ENCODE measurements around the gene EEF2.
"Not testable (repeated sequence)": the region's sequence is repeated elsewhere in the genome, so short reads cannot be mapped to it uniquely, and the experiment has no call there.

The EEF2 gene

DNA sequence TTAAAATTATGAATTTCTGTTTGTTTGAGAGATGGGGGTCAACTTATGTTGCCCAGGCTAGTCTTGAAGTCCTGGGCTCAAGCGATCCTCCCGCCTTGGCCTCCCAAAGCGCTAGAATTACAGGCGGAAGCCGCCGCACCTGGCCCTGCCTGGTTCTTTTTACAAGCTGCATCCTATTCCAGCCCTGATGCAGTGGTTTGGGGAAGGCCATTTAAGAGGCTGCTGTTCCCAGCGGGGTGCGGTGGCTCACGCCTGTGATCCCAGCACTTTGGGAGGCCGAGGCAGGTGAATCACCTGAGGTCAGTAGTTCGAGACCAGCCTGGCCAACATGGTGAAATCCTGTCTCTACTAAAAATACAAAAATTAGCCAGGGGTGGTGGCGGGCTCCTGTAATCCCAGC lies 17.3 kb downstream of the EEF2 start:
- DNase-seq, result not testable (repeated sequence)

DNA sequence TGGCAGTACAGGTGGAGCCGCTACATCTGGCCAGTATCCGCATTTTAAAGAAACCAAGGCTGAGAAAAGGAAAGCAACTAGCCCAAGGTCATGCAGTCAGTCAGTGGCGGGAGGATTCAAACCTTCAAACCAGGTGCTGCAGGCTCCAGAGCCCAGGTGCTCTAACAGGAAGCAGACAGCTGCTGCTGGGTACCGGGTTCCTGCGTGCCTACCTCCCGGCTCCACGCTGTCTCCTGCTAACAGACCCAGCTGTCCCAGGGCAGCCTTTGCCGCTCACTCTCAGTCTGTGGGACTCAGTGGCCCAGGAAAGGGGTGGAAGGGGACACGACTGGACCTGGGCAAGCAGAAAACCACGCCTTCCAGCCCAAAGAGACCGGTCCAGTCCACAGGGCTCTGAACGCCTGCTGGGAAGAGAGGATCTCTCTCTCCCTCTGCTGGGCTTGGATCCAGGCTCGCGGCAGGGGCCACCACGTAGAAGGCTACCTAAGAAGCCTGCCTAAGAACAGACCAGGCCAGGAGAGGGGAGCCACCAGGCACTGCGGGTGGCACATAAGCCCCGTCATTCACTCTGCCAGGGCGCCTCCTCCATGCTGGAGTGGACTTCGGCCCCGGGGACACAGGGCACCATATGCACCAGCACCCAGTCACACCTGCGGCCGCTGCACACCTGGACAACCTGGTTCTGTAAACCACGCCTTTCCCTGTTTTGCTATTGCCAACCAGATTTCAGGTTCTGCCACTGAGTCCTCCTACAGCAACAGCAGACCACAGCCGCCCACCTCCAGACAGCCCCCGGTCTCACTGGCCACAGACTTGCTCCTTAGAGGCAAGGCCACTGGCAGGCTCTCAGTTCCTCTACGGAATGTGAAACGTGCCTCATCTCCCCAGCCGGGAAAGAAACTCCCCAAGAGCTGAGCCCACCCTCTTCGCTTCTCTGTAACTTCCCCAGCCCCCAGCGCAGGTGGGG lies 18.9 kb downstream of the EEF2 start:
- no peak for DNase-seq

DNA sequence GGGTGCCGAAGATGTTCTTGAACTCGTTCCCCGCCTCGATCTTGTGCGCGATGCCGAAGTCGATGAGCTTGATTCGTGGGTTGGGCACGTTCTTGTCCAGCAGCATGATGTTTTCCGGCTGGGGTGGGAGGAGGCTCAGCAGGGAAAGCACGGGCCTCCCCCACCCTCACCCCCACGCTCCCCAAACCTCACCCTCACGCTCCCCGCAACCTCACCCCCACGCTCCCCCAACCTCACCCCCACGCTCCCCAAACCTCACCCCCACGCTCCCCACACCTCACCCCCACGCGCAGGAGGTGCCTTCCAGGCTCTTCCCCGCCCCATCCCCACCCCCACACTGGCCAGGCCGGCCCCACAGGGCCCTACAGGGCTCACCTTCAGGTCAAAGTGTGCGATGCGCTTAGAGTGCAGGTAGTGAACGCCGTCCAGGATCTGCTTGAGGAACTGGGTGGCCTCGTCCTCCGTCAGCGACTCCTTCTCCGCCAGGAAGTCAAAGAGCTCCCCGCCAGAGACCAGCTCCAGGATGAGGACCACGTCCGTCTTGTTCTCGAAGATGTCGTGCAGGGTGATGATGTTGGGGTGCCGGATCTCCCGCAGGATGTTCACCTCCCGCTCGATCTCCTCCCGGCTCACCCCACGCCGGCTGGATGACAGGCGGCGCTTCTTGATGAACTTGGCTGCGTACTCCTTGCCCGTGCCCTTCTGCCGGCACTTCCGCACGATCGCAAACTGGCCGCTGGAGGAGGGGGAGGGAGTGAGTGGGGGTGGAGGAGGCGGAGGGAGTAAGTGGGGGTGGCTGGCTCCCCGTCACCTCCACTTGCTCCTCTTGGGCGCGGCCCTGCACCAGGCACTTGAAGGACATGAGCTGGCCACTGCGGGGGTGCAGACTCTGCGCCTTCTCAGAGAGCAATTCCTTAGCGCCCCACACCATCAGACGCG lies 20.7 kb downstream of the EEF2 start:
- no peak for DNase-seq

DNA sequence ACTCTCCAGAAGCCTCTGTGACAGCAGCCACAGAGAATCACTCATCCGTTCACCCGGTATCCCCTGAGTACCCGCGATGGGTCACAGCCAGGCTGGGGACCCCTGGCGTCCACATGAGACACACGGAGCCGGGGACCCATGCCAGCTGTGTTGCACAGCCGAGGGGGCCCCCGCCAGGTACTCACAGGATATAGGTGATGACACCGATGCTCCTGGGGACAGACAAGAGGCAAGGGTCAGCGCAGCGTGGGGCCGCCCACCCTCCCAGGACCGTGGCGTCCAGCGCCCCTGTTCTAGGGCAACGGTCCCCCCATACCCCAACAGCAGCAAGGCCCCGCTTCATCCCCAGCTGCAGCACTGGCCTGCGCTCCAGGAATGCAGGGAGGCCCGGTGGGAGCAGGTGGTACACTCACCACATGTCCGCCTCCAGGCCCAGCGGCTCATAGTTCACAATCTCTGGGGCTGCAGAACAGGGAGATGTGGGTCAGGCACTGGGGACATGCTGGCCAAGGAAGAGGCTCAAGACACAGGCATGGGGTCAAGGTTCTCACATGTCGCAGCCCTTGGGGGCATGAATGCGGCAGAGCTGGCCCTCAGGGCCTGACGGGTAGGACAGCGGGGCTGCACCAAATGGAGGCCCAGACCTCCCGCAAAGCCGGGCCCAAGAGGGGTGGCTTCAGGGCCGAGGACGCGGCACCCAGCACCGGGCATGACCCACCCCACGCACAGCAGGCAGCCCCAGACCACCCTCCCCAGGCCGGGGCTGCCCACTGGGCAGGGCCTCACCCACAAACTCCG lies 21.6 kb downstream of the EEF2 start:
- no peak for DNase-seq

DNA sequence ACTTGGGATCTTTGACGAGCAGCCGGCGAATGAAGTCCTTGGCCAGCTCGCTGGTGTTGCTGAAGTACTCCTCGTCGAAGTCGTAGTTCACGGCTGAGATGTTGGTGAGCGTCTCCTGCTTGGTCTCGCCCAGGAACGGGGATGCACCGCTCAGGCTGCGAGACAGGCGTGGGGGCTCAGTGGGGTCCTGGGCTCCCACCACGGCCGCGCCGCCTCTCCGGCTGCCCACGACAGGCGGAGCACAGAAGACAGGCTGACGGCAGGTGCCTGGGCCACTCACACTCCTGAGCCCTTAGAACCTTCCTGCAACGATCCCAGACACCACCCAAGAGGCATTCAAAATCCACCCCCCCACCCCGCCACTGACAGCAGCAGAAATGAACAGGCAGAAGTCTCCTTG lies 24.3 kb downstream of the EEF2 start:
- DNase-seq, result no peak

DNA sequence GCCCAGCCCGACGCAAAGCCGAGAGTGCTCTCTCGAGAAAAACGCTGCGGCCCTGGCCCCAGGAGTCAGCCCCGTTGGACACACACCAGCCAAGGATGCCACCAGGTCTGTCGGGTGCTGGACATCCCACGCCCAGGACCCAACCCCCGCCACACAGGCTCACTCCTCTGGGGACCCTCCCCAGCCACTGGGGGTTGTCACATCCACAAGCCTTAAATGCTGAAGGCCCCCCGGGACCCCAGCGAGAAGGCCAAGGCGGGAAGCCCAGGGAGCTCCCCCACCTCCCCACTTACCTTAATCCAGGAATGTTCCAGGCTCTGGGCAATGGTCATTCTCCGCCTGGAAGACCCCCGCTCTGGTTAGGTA lies 25.5 kb downstream of the EEF2 start:
- no peak for DNase-seq

DNA sequence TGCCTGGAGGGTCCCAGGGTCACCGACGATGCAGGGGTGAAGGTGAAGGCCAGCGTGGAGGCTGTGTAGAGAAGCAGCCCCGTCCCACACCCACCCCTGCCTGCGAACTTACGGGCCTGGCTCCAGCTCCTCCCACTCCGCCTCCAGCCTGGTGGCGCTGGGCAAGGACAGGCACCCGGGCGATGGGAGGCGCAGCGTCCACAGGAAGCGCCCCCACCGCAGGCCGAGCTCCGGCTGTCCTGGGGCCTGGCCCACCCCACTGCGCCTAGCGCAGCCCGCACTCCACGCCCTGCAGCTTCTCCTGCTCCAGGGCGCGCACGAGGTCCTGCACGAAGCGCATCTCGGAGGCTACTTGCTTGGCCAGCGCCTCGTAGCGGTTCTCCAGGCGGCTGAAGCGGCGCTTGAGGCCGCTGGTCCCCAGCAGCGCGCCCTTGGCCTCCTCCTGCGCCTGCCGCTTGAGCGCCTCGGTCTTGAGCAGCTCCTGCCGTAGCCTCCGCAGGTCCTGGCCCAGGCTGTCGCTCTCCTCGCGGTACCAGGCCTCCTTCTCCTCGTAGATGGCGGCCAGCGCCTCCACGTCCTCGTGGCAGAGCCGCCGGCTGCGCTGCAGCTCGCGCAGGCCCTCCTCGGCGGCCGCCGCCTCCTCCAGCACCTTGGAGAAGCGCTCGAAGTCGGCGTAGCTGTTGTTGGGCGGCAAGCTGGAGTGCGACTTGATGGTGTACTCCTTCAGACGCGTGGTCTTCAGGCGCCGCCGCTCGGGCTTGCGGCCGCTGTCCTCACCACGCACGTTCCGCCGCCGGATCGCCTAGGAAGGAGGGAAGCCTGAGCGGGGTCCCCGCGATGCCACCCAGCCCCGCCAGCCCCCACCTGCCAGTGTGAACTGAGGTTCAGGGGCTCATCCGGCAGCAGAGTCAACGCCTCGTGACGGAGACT lies 26.2 kb downstream of the EEF2 start:
- no peak for DNase-seq

DNA sequence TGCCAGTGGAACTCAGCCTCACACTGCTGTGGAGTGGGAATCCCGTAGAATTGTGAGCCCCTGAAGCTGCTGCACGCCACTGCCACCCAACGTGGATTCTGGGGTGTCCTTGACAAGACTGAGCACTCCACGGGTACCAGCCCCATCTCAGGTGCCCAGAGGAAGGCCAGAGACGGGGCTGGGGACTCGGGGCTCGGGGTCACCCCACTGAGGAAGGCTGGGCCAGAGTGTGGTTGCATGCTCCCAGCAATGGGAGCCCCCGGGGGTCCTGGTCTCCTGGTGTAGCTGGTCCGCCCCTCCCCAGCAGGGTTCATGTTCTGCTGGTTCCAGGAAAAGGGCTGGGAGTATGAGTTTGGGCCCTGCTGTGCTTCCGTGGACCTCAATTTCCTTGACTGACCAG lies 29.6 kb downstream of the EEF2 start:
- no peak for DNase-seq

DNA sequence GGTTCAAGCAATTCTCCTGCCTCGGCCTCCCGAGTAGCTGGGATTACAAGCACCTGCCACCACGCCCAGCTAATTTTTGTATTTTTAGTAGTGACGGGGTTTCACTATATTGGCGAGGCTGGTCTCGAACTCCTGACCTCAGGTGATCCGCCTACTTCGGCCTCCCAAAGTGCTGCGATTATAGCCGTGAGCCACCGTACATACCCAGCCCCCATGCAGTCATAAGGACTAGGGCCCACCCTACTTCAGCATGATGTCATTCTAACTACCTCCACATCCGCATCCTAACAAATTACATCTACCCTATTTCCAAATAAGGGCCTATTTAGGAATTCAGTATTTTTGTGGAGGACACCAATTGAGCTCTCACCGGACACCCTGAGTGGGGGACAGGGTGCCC lies 30.0 kb downstream of the EEF2 start:
- not testable (repeated sequence) for DNase-seq

DNA sequence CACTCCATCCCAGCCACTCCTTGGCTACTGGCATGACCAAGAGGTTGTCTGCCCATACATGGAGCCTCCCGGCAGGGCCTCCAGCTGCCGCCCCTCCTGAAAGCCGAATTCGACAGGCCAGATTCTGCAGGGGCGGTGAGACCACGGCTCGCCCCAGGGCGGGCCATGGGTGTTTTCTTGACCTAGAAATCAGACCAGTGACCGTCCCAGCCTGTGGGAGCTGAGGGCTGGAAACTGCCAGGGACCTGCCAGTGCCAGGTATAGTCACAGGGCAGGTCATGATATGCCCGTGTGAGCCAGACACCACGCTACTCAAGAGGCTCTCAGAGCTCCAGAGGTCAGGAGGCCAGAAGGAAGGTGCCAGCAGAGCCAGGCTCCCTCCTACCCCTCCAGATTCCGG lies 31.2 kb downstream of the EEF2 start:
- no peak for DNase-seq

DNA sequence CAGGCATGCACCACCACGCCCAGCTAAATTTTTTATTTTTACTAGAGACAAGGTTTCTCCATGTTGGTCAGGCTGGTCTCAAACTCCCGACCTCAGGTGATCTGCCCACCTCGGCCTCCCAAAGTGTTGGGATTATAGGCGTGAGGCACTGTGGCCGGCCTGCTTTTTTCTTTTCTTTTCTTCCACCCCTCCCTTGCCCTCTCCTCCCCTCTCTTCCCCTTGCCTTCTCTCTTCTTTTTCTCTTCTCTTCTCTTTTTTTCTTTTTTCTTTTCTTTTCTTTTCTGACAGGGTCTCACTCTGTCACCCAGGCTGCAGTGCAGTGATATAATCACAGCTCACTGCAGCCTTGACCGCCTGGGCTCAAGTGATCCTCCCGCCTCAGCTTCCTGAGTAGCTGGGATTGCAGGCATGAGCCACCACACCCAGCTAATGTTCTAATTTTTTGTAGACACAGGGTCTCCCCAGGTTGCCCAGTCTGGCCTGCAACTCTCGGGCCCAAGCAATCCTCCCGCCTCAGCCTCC lies 32.4 kb downstream of the EEF2 start:
- not testable (repeated sequence) for DNase-seq

DNA sequence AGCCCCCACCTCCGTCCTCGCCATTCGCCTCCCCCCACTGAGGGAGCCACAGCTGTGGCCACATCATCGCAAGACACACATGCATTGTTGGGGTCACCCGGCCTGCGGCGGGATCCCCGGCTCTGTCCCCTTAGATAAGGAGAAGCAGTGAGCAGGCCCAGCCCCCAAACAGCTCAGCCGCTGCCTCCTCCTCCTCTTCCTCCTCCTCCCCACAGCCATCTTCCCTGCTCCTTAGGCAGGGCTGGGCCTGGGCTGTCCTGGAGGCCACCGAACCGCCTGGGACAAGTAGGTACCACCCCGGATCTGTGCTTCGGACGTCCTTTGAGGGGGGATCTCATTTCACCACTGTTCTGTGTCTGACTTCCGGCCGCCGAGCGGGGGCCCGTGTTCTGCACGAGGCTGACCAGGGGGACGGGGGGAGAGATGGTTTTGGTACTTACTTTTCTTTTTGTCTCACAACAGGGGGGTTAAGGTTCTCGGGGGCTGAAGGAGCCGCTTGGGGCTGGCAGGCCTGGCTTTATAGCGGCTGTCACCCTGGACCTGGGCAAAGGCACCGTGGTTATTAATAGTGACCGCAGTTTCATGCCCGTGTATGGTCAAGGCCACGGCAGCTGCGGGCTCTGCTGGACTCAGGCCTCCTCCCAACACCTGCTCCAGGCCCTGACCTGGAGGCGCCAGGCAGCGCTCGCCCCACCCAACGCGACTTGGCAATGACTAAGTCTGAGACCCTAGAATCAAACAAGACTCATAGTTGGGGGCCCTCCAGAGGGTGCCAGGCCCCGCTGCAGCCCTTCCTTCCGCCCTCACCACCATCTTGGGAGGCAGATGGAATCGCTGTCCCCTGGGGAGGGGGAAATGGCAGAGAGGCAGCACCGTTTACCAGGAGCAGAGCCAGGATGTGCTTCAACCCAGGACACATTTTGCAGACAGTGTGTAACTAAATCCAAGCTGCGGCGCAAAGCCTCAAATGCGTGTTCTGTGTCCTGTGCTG lies 34.1 kb downstream of the EEF2 start:
- no peak for DNase-seq

DNA sequence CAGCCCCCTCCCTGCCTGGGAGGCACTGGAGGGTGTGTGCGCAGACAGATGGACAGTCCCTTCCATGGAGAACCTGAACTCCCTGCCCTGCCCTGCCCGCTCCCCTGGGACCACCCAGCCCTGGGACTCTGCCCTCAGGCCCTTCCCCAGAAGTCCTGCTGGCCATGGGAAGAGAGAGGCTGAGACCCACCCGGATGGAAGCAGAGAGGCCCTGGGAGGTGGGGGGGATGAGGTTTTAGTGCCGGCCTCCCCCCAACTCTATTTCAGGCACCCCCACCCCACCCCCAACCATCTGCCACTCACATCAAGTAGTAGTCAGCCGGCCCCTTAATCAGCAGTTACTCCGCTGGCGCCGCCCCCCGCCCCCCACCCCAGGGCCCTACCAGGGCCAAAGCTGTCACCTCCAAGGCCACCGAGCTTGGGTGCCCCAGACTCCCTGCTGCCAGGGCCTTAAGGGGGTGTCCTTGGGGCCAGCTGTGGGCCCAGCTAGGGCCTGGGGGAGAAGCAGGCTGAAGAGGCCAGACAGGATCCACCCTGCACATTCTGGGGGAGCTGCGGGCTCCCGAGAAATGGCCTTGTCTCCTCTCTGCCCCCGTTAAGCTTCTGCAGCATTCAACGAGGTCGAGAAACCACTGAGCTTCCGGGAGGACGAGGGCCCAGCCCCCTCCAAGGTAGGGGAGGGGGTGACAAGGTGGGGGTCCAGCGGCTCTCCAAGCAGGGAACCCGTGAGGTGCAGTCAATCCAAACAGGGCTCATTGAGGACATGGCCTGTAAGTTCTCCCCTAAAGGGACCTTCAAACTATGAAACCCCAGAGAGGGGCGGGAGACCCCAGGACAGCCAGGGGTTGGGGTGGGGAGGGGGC lies 35.0 kb downstream of the EEF2 start:
- no peak for DNase-seq

DNA sequence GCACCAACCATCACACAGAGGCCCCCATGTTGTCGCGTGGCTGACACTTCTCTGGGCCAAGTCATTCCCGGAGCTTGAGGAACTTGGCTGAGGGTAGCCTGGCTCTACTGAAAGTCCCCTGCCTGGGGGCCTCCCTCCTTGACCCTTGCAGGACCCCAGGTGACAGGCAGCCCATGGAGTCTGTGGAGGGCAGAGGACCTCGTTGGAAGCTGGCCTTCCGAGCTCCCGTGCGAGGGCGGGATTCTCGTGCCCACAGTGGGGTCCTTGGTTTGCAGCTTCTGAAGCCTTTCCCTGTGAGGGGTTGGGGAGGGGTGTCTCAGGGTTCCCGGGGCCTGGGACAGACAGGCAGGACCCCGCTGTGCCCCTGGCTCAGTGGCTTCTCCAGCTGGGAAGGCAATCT lies 36.0 kb downstream of the EEF2 start:
- no peak for DNase-seq

DNA sequence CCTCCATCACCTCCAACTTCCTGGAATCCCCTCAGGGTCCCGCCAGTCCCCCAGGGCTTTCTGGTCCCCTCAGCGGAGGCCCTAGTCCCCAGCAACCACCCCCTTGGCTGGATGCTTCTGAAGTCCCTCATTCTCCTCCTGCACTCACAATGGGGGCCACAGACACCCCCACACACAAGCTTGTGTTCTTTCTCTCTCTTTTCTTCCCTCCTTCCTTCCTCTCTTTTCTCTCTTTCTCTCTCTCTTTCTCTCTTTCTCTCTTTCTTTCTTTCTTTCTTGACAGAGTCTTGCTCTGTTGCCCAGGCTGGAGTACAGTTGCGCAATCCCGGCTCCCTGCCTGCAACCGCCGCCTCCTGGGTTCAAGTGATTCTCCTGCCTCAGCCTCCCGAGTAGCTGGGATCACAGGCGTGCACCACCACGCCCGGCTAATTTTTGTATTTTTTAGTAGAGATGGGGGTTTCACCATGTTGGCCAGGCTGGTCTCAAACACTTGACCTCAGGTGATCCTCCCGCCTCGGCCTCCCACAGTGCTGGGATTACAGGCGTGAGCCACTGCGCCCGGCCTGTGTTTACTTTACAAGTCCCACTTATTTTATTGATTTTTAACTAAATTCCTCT lies 37.8 kb downstream of the EEF2 start:
- DNase-seq, result not testable (repeated sequence)

DNA sequence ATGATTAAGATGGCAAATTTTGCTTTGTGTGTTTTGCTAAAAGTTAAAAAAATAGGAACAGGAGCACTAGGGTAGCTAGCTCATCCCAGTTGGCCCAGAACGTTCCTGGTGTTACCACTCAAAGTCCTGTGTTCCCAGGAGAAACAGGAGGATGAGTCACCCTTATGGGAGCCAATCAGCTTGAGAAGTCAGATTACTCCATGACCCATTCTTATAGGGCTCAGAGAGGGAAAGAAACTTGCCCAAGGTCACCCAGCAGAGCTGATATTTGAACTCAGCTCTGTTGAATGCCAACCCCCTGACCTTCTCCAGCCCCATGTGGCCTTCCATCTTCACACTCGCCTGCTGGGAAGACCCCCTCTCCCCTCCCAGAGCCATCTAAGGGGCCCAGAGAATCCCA lies 39.4 kb downstream of the EEF2 start:
- no peak for DNase-seq

DNA sequence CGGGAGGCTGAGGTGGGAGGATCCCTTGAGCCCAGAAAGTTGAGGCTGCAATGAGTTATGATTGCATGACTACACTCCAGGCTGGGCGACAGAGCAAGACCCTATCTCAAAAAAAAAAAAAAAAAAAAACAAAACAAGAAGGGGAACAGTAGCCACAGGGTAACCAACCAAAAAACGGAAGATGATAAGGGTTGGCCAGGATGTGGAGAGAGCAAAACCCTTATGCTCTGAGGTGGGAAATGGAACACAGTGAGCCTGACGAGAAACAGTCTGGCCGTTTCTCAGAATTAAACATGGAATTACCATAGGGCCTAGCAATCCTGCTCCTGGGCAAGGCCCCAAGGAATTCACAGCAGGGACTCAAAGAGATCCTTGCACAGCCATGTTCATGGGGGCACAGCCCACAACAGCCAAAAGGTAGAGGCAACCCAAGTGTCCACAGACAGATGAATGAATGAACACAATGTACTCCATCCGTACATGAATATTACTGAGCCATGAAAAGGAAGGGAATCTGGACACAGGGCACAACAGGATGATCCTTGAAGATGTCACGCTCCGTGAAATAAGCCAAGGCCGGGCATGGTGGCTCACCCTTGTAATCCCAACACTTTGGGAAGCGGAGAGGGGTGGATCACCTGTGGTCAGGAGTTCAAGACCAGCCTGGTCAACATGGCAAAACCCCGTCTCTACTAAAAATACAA lies 41.1 kb downstream of the EEF2 start:
- DNase-seq, result no peak

DNA sequence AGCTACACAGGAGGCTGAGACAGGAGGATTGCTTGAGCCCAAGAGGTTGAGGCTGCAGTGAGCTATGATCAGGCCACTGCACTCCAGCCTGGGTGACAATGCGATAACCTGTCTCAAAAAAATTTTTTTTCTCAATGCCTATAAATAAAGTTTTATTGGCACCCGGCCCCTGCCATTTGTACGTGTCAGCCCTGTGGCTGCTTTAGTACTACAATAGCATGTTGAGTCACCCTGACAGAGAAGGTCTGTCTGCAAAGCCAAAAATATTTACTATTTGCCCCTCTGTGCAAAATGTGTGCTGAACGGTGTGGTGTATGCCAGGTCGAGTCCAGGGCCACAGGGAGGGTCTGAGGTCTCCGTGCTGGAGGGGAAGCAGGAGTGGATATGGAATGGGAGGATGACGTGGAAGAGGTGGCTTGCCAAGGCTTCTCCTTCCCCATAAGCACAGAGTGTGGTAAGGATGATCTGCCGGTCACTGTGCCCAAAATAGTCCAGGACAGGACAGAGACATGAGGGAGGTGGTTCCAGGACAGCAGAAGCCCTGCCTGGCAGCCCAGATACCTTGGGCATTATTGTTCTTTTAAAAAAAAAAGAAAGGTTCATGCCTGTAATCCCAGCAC lies 42.4 kb downstream of the EEF2 start:
- DNase-seq, result no peak

Data from CD4-positive, alpha-beta T cell treated with Interleukin-15 for 1 hour (primary cell).